Ovary (tissue), 3 donors: ENCODE measurements around the gene ASB6.

Source experiments
- POLR2A ChIP-seq: fragments of 450-650 bp; IDR thresholded peaks from one replicate; pipeline ENCODE4 v1.6.1; 2017; ENCODE audit warnings: antibody characterized with exemption, mild to moderate bottlenecking, moderate library complexity
- TF ChIP-seq, protein P1 (sequence below), 3 donors: fragments of 450-650 bp in 2 of 3; fragments of 200-600 bp in 1 of 3; IDR thresholded peaks; one replicate each; pipeline versions ENCODE4 v1.5.1 to v1.8.0; 2016 to 2022; ENCODE audit warnings: antibody characterized with exemption in 3 of 3, mild to moderate bottlenecking in 1 of 3
- donor health status: DM: no; HTN: no; CAD: no.

DNA sequence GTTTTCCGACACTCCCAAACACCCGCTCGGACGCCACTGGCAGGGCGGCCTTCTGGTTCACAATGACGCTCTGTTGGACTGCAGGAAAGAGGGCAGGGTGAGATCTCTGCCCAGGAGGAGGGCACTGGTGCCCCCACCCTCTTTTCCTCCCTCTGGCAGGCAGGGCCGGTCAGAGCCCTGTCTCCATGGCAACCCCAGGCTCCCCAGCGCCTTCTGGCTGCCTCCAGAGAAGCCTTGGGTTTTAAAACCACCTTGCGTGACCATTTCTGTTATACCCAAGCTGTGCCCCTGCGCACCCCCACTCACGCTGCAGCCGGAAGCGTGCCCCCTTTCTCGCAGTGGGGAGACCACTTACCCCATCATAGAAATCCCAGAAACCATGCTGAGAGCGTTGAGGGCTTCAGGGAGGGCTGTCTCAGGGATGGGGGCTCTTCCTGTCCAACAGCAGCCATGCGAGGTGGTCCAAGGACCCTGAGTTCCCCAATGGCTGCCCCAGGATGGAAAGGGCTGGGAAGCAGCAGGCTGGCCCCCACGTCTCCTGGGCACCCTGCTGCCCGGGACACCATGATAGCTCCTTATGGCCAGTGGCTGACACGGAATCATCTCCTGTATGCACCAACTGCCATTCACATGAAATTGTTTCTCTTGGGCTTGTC is 28.3 kb downstream of the ASB6 start:
- TF ChIP-seq, protein P1, sequence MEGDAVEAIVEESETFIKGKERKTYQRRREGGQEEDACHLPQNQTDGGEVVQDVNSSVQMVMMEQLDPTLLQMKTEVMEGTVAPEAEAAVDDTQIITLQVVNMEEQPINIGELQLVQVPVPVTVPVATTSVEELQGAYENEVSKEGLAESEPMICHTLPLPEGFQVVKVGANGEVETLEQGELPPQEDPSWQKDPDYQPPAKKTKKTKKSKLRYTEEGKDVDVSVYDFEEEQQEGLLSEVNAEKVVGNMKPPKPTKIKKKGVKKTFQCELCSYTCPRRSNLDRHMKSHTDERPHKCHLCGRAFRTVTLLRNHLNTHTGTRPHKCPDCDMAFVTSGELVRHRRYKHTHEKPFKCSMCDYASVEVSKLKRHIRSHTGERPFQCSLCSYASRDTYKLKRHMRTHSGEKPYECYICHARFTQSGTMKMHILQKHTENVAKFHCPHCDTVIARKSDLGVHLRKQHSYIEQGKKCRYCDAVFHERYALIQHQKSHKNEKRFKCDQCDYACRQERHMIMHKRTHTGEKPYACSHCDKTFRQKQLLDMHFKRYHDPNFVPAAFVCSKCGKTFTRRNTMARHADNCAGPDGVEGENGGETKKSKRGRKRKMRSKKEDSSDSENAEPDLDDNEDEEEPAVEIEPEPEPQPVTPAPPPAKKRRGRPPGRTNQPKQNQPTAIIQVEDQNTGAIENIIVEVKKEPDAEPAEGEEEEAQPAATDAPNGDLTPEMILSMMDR (IDR thresholded peaks at IDR 0.05) = no peak
- TF ChIP-seq POLR2A = no peak
